Stomach smooth muscle (tissue), 2 donors: ENCODE data around the gene NTN3.
"Not testable (repeated sequence)": the region's sequence is repeated elsewhere in the genome, so short reads cannot be mapped to it uniquely, and the experiment has no call there.

ENCODE experiments used
- H3K27ac ChIP-seq: one replicate; pipeline ENCODE4 v1.7.0; 2013; ENCODE audit warnings: mild to moderate bottlenecking, low read length, inconsistent platforms
- H3K27me3 ChIP-seq, 2 donors: one replicate each; pipeline ENCODE4 v1.7.0; 2013; ENCODE audit warnings: low read length in 2 of 2; ENCODE audit not compliant: insufficient read depth in 2 of 2, control insufficient read depth in 1 of 2
- H3K36me3 ChIP-seq, 2 donors: one replicate each; pipeline ENCODE4 v1.7.0; 2013; ENCODE audit warnings: low read length in 2 of 2; ENCODE audit not compliant: control insufficient read depth in 2 of 2, insufficient read depth in 2 of 2
- H3K4me1 ChIP-seq: one replicate; pipeline ENCODE4 v1.7.0; 2013; ENCODE audit warnings: low read length; ENCODE audit not compliant: control insufficient read depth, insufficient read depth
- H3K4me3 ChIP-seq, 2 donors: one replicate each; pipeline ENCODE4 v1.7.0; 2013; ENCODE audit warnings: low read length in 2 of 2
- H3K9ac ChIP-seq, 2 donors: one replicate each; pipeline ENCODE4 v1.7.0; 2013; ENCODE audit warnings: low read length in 2 of 2, mild to moderate bottlenecking in 1 of 2
- H3K9me3 ChIP-seq, 2 donors: one replicate each; pipeline ENCODE4 v1.7.0; 2013; ENCODE audit warnings: low read length in 2 of 2; ENCODE audit not compliant: control insufficient read depth in 2 of 2
- donor health status: healthy.
- donor health status: Pancreatic carcinoma.

Gene NTN3

DNA sequence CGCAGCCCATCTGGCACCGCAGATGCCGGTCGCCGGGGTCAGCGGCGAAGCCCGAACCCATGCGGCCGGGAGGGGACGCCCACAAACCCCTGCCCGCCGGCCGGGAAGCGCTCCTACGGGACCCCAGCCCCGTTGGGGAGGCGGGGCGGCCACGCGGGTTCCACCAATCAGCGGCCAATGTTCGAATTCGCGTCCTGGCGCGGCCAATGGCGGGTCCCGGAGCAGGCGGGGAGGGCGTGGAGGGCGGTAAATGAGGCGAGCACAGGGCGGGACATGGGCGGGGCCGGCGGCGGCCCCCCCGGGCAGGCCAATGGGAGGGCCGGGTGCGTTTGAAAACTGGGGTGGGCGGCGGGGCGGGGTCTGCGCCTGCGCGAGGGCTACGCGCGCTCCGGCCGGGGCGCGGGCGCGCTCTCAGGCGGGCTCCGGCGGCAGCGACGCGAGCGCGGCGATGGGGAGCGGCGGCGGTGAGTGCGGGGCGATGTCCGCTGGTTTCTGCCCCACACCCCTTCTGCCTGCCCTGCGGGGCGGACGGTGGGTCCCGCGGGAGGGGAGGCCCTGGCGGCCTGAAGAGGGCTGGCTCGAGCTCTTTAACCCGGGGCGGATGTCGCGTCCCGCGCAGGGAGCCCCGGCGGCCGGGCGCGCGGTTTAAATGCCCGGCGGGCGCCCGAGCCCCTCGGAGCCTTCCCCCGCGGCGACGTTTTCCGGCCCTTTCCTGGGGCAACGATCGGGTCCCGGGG is 41.9 kb upstream of the NTN3 start, which contains the start of gene CCNF:
CCNF (plus strand) TSS at position 414 of the 737 bp plus-strand sequence; CDS start at position 449, 35 bp downstream.
- H3K27ac ChIP-seq: no peak within 1 kb of the TSS

DNA sequence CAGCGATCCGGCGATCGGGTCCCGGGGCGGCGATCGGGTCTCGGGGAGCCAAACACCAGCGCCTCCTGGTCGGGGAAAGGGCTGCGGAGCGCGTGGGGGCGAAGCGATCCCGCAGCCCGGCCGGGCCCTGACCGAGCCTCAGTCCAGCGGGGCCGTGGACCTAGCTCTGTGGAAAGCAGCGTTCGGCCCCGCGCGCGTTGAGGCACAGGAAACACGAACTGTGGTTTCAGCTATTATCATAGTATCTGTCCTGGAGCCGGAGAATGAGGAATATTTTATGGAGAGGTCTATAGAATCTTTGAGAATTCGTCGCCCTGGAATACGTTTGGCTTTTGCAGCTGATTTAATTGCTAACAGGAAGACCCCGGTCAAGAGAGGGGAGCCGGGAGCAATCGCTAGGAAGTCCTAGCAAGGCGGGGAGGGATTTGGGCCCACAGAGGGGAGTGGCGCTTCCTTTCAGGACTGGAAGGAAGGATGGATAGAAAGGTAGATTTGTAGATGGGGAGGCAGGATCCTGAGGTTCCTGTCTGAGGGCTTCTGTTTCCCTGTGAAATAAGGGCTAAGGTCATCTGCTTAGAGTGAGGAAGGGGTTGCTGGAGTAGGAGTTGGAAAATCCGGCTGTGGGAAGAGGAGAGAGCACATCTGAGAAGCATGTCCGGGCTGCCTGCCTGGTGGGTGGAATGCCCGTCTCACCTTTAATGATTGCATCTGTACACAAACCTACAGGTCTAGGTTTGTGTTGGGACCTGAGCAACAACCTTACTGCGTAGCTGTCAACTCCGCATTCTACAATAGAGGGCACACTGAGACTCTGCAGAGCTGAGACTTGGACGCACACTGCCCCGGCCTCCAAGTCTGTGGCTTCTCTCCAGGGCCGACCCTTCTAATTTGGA is 41.1 kb upstream of the NTN3 start:
- H3K36me3 ChIP-seq: peaks cover 0 to 2% of the 10 kb centered on the region in 2 donors
- H3K27ac ChIP-seq: no peak overlapping the region
- no peaks in the 10 kb centered on the region for H3K9me3 ChIP-seq
- H3K4me1 ChIP-seq: peaks cover 14% of the 10 kb centered on the region
- peak overlapping the region; percentile 61 to 88 for H3K4me3 ChIP-seq
- H3K9ac ChIP-seq: peak overlapping the region; percentile 64 to 77
- no peaks in the 10 kb centered on the region for H3K27me3 ChIP-seq

More for the DNA sequence above, 41.9 kb upstream of the NTN3 start, which contains the start of gene CCNF:
- no peaks in the 10 kb centered on the region for H3K9me3 ChIP-seq
- peak within 1 kb of the TSS; percentile 71 to 77 for H3K9ac ChIP-seq
- H3K27me3 ChIP-seq: no peaks in the 10 kb centered on the region
- peaks cover 0 to 2% of the 10 kb centered on the region in 2 donors for H3K36me3 ChIP-seq
- H3K4me1 ChIP-seq: peaks cover 14% of the 10 kb centered on the region
- H3K4me3 ChIP-seq: peak within 1 kb of the TSS; percentile 75 to 88

DNA sequence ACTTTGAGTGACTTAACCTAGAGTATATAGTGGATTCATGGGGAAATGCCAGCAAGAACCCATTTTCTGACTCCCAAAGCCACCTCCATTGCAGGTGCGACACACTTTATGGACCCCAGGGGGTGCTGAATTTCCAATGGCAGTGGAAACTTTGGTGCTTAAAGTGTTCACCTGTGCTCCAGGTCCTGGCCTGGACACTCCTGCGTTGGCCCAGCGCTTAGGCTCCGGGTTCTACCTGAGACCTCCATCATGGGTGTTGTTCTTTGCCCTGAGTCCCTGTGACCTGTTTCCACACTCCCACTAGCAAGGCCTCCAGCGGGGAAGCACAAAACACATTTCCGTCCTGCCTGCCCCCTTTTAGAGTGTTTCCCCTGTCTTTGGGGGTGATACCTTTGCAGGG is 38.8 kb upstream of the NTN3 start:
- Histone ChIP-seq H3K4me1 (peaks cover 14% of the 10 kb centered on the region), H3K9ac (no peak overlapping the region), H3K27me3 (no peaks in the 10 kb centered on the region), H3K36me3 (peaks cover 0 to 6% of the 10 kb centered on the region in 2 donors), H3K4me3 (no peak overlapping the region), H3K27ac (no peak overlapping the region), H3K9me3 (no peaks in the 10 kb centered on the region)

DNA sequence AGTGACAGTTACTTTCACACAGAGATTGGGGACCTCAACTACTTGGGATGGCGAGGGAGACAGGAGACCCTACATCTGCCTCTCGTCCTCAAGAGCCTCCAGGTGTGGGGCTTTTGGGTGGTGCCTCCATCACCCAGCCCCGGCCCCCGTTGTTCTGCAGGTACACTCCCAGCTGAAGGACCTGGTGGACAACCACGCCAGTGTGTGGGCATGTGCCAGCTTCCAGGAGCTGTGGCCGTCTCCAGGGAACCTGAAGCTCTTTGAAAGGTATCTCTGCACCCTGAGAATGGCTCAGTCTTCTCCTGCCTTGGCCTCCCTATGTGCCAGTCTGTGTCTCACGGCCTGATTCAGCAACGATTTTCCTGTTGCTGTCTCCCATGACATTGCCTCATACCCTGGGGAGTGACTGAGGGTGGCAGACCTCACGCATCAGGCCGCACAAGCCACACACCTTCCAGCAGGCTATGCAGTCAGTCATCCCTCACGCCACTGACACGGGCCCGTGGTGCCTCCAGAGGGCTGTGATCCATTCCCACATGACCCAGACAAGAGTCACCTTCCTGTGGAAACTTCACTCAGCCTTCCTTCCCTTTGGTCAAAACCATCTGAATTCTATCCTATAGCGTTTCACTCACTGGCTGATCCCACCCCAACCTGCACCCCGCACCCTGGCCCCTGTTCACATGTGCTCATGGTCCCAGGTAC is 38.1 kb upstream of the NTN3 start:
- Histone ChIP-seq H3K9me3 (no peaks in the 10 kb centered on the region), H3K4me1 (peaks cover 14% of the 10 kb centered on the region), H3K4me3 (no peak overlapping the region), H3K36me3 (peaks cover 0 to 6% of the 10 kb centered on the region in 2 donors), H3K9ac (no peak overlapping the region), H3K27ac (no peak overlapping the region), H3K27me3 (no peaks in the 10 kb centered on the region)

DNA sequence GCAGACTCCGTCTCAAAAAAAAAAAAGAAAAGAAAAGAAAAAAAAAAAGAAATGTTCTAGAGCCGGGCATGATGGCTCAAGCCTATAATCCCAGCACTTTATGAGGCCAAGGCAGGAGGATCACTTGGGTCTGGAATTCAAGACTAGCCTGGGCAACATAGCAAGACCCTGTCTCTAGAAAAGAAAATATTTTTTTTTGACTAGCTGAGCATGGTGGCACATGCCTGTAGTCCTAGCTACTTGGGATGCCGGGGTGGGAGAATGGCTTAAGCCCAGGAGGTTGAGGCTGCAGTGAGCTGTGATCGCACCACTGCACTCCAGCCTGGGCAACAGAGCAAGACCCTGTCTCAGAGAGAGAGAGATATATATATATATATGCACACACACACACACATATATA is 35.9 kb upstream of the NTN3 start:
- not testable (repeated sequence) for H3K27me3 ChIP-seq, H3K4me1 ChIP-seq, H3K9ac ChIP-seq, H3K27ac ChIP-seq, H3K9me3 ChIP-seq, H3K4me3 ChIP-seq, H3K36me3 ChIP-seq

DNA sequence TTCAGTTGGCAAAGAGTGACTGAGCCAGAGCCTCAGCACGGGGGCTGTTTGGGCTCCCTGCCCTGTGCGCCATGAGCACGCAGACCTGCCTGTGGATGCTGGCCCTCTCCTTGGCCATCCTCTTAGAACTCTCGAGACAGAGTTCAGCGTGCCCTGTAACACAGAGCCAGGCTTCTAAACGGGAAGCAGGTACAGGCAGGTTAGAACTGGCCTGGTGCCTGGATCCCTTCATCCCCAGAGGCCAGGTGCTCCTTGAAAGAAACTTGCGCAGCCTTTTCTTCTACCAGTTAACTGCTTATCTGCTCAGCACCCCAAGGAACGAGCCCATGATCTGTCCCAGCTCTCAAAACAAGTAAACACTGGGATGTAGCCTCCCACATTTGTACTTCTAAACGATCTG is 35.0 kb upstream of the NTN3 start:
- H3K36me3 ChIP-seq: peaks cover 0 to 6% of the 10 kb centered on the region in 2 donors
- no peak overlapping the region for H3K4me3 ChIP-seq
- no peaks in the 10 kb centered on the region for H3K4me1 ChIP-seq
- no peak overlapping the region for H3K9ac ChIP-seq
- H3K27ac ChIP-seq: no peak overlapping the region
- no peaks in the 10 kb centered on the region for H3K27me3 ChIP-seq
- no peaks in the 10 kb centered on the region for H3K9me3 ChIP-seq

DNA sequence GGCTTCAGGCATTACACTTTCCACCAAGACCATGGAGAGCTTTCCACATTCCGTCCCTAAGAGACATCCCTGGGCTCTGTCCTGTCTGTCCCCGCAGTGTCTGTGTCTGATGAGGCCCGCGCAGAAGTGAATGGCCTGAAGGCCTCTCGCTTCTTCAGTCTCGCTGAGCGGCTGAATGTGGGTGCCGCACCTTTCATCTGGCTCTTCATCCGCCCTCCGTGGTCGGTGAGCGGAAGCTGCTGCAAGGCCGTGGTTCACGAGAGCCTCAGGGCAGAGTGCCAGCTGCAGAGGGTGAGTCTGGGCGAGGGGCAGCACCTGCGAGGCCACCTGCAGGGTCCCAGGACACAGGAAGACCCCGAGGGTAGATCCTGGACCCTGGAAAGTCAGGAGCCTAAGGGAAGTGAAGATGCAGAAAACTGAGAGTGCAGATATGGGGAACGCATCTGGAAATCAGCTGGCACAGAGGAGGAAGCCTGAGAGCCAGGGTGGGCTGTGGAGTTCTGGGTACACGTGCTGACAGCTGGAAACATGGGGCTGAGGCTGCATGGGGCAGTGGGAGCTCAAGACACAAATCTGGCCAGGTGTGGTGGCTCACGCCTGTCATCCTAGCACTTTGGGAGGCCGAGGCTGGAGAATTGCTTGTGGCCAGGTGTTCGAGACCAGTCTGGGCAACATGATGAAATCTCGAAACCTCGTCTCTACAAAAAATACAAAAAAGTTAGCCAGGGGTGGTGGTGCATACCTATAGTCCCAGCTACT is 33.9 kb upstream of the NTN3 start:
- Histone ChIP-seq H3K4me1 (no peaks in the 10 kb centered on the region), H3K9me3 (no peaks in the 10 kb centered on the region), H3K4me3 (no peak overlapping the region), H3K27ac (no peak overlapping the region), H3K36me3 (peaks cover 0 to 6% of the 10 kb centered on the region in 2 donors), H3K27me3 (no peaks in the 10 kb centered on the region), H3K9ac (no peak overlapping the region)

DNA sequence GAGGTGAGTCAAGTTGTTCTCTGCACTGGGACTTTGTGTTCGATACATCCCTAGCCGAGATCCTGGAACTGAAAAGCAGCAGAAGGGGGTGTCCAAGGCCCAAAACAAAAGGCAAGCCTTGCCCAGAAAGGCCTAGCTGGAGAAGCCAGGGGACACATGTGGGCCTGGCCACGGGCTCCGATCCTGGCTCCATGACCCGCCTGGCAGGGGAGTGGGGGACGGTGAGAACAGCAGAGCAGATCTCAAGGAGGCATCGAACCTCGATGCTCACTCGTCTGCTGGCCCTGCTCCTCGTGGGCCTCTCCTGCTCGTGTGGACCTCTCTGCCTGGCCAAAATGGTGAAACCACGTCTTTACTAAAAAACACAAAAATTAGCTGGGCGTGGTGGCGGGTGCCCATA is 33.0 kb upstream of the NTN3 start:
- Histone ChIP-seq H3K27me3 (no peaks in the 10 kb centered on the region), H3K4me1 (no peaks in the 10 kb centered on the region), H3K27ac (no peak overlapping the region), H3K9me3 (no peaks in the 10 kb centered on the region), H3K36me3 (peaks cover 0 to 5% of the 10 kb centered on the region in 2 donors), H3K9ac (no peak overlapping the region), H3K4me3 (no peak overlapping the region)

DNA sequence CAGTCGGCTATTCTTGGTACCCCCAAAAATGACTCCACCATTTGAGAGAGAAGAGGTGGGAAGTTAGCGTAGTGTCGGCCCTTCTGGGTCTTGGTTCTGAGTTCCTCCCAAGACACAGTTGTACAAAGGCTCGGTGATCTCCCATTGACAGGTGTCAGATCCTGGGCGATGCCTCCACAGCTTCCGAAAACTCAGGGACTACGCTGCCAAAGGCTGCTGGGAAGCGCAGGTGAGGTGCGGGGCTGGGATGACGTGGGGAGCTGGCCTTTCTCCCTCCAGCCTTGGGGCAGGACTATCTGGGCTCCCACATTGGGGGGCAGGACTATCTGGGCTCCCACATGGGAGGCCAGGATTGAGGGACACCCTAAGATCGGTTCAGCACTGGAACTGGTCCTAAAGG is 31.5 kb upstream of the NTN3 start:
- Histone ChIP-seq H3K27ac (no peak overlapping the region), H3K36me3 (peaks cover 0 to 5% of the 10 kb centered on the region in 2 donors)

More for the DNA sequence above, 31.5 kb upstream of the NTN3 start:
- Histone ChIP-seq H3K9ac (no peak overlapping the region), H3K27me3 (no peaks in the 10 kb centered on the region), H3K4me1 (no peaks in the 10 kb centered on the region), H3K4me3 (no peak overlapping the region), H3K9me3 (no peaks in the 10 kb centered on the region)
